ENCODE results near the gene HKDC1.

GRCh38 chr10:69248117-69248730 lies 28.1 kb downstream of the HKDC1 start:
- no peak for TF ChIP-seq CTCF (conservative IDR thresholded peaks at IDR 0.05; ENCODE audit: low read length)
- no peak for TF ChIP-seq EZH2phosphoT487 (IDR thresholded peaks at IDR 0.05; ENCODE audit: borderline replicate concordance)
